MCF 10A (cell line): ENCODE results near the gene TAMM41. TPM values are rescaled to one million over a fixed set of nuclear protein-coding genes. Genes with fewer than 3 reads are reported as not detected.
"Not testable (repeated sequence)": the region's sequence is repeated elsewhere in the genome, so short reads cannot be mapped to it uniquely, and the experiment has no call there.

Experiments
- BruUV-seq: library from RNA; stranded (reverse); fragments of 400-500 nt; replicated peaks from 2 replicates; lab custom pipeline; 2021; lab: Mats Ljungman, UMichigan
- CTCF ChIA-PET: fragments of 300-600 bp; sonication (Branson Sonifier 250); formaldehyde crosslinking; extraction: SDS; loops from one replicate; lab custom pipeline; 2021; ENCODE audit warnings: antibody characterized with exemption, inconsistent platforms; lab: Yijun Ruan, JAX
- POLR2A ChIA-PET: fragments of 300-600, 350-650 bp; sonication (Branson Sonifier 250); formaldehyde crosslinking; extraction: SDS; loops from one replicate; lab custom pipeline; 2020; ENCODE audit warnings: antibody characterized with exemption, inconsistent platforms; lab: Yijun Ruan, JAX
- DNase-seq: peaks from one replicate; pipeline ENCODE4 v3.0.0-alpha.2; 2018; ENCODE audit not compliant: unreplicated experiment
- H3K27ac Mint-ChIP-seq: one replicate; pipeline ENCODE4 v1.8.0; 2022; ENCODE audit warnings: mild to moderate bottlenecking, low read depth, mixed read lengths; ENCODE audit not compliant: unreplicated experiment
- H3K27me3 Mint-ChIP-seq: one replicate; pipeline ENCODE4 v1.8.0; 2022; ENCODE audit warnings: mixed read lengths; ENCODE audit not compliant: insufficient read depth, unreplicated experiment
- H3K36me3 Mint-ChIP-seq: one replicate; pipeline ENCODE4 v1.8.0; 2022; ENCODE audit warnings: mild to moderate bottlenecking, moderate library complexity, mixed read lengths; ENCODE audit not compliant: insufficient read depth, unreplicated experiment
- H3K4me1 Mint-ChIP-seq: one replicate; pipeline ENCODE4 v1.8.0; 2022; ENCODE audit warnings: mixed read lengths; ENCODE audit not compliant: insufficient read depth, unreplicated experiment
- H3K4me3 Mint-ChIP-seq: one replicate; pipeline ENCODE4 v1.8.0; 2022; ENCODE audit warnings: mild to moderate bottlenecking, moderate library complexity, mixed read lengths; ENCODE audit not compliant: unreplicated experiment
- H3K9me3 Mint-ChIP-seq: one replicate; pipeline ENCODE4 v1.8.0; 2022; ENCODE audit warnings: mixed read lengths; ENCODE audit not compliant: unreplicated experiment
- intact Hi-C: fragments of 100-400 bp; cut with micrococcal nuclease; formaldehyde crosslinking; loops from 2 replicates; pipeline ENCODE4 v1.14.1; 2022
- total RNA-seq: library from RNA; stranded (reverse); gene quantifications from 2 replicates; pipeline ENCODE4 v1.2.3, GENCODE V29; 2022
- TF ChIP-seq, protein P1 (sequence below): fragments of 200-600 bp; IDR thresholded peaks from one replicate; pipeline ENCODE4 v1.8.0; 2022; ENCODE audit warnings: antibody characterized with exemption, mild to moderate bottlenecking; ENCODE audit not compliant: unreplicated experiment

TAMM41 gene
- total RNA-seq, 1 experiment from 2014 or later, result 26.2 TPM

GRCh38 chr3:11778248-11778647, 68.4 kb downstream of the TAMM41 start:
- no peak overlapping the region for H3K4me3 Mint-ChIP-seq
- H3K27me3 Mint-ChIP-seq, result no peaks in the 10 kb centered on the region
- CTCF ChIA-PET, result interaction anchor here (0.6 to 1.8 kb wide), 2 partner anchors 26 to 151 kb away, joined by 5 to 7 read pairs; no protein-coding TSS in a partner anchor
- H3K36me3 Mint-ChIP-seq, result peaks cover 7% of the 10 kb centered on the region
- no peaks in the 10 kb centered on the region for H3K4me1 Mint-ChIP-seq
- intact Hi-C loops, result no loop called here
- H3K27ac Mint-ChIP-seq, result no peak overlapping the region
- TF ChIP-seq, protein P1, sequence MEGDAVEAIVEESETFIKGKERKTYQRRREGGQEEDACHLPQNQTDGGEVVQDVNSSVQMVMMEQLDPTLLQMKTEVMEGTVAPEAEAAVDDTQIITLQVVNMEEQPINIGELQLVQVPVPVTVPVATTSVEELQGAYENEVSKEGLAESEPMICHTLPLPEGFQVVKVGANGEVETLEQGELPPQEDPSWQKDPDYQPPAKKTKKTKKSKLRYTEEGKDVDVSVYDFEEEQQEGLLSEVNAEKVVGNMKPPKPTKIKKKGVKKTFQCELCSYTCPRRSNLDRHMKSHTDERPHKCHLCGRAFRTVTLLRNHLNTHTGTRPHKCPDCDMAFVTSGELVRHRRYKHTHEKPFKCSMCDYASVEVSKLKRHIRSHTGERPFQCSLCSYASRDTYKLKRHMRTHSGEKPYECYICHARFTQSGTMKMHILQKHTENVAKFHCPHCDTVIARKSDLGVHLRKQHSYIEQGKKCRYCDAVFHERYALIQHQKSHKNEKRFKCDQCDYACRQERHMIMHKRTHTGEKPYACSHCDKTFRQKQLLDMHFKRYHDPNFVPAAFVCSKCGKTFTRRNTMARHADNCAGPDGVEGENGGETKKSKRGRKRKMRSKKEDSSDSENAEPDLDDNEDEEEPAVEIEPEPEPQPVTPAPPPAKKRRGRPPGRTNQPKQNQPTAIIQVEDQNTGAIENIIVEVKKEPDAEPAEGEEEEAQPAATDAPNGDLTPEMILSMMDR, result no peak
- POLR2A ChIA-PET, result no interaction called here
- no peaks in the 10 kb centered on the region for H3K9me3 Mint-ChIP-seq
- no peak for DNase-seq
- BruUV-seq, result no TSS peak

DNA sequence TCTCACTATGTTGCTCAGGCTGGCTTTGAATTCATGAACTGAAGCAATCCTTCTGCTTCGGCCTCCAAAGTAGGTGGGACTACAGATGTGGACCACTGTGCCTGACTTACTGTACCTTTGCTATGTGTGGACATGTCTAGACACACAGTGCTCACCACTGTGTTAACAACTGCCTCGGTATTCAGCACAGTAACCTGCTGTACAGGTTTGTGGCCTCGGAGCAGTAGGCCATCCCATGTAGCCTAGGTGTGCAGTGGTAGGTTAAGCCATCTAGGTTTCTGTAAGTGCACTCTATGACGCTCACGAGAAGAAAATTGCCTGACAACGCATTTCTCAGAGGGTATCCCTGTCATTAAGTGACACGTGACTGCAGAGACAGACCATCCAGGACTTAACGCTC, 70.3 kb downstream of the TAMM41 start:
- no TSS peak for BruUV-seq
- DNase-seq, result no peak
- intact Hi-C loops, result no loop called here
- no peak overlapping the region for H3K4me3 Mint-ChIP-seq
- ChIA-PET POLR2A (no interaction called here), CTCF (interaction anchor here (1.8 kb wide), 1 partner anchor 28 kb away, joined by 7 read pairs; no protein-coding TSS in a partner anchor)
- no peak overlapping the region for H3K27ac Mint-ChIP-seq
- no peaks in the 10 kb centered on the region for H3K9me3 Mint-ChIP-seq
- TF ChIP-seq, protein P1, result no peak
- no peaks in the 10 kb centered on the region for H3K27me3 Mint-ChIP-seq
- peaks cover 12% of the 10 kb centered on the region for H3K4me1 Mint-ChIP-seq
- H3K36me3 Mint-ChIP-seq, result peaks cover 7% of the 10 kb centered on the region

GRCh38 chr3:11775493-11775892, 71.2 kb downstream of the TAMM41 start:
- no peaks in the 10 kb centered on the region for H3K27me3 Mint-ChIP-seq
- no peak overlapping the region for H3K27ac Mint-ChIP-seq
- no TSS peak for BruUV-seq
- ChIA-PET POLR2A (no interaction called here), CTCF (interaction anchor here (0.6 to 1.0 kb wide), 2 partner anchors 38 to 332 kb away, joined by 3 to 5 read pairs; no protein-coding TSS in a partner anchor)
- peaks cover 20% of the 10 kb centered on the region for H3K4me1 Mint-ChIP-seq
- no peak for DNase-seq
- peaks cover 7% of the 10 kb centered on the region for H3K36me3 Mint-ChIP-seq
- TF ChIP-seq, protein P1, result no peak
- intact Hi-C loops, result no loop called here
- H3K9me3 Mint-ChIP-seq, result no peaks in the 10 kb centered on the region
- no peak overlapping the region for H3K4me3 Mint-ChIP-seq

DNA sequence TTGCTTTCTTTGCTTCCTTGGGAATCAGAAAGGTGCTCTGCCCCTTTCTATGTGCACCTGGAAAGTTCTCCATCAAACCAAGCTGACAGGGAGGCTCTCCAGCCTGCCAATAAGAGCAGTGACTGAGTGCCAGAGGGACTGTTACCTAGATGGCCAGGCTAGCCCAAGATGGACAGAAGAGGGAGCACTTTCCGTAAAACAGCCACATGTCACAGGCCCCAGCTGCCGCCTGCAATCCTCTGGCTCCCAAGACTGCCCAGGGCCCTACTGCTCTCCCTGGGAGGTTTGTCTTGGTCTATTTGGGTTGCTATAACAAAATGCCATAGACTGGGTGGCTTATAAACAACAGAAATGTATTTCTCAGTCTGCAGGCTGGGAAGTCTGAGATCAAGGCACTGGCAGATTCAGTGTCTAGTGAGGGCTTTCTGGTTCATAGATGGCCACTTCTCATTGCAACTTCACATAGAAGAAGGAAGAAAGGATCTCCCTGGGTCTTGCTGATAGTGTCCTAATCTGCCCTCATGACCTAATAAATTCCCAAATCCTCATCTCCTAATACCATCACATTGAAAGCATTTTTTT, 72.3 kb downstream of the TAMM41 start:
- ChIA-PET POLR2A (interaction anchor here (0.6 to 4.6 kb wide), 6 partner anchors 8 to 1103 kb away, joined by 3 to 72 read pairs (median 4); no protein-coding TSS in a partner anchor), CTCF (interaction anchor here (0.7 to 2.2 kb wide), 11 partner anchors 9 to 62 kb away, joined by 3 to 13 read pairs (median 5); no protein-coding TSS in a partner anchor)
- Mint-ChIP-seq H3K27ac (no peak overlapping the region), H3K4me3 (no peak overlapping the region), H3K27me3 (no peaks in the 10 kb centered on the region), H3K36me3 (peaks cover 7% of the 10 kb centered on the region), H3K4me1 (peaks cover 25% of the 10 kb centered on the region), H3K9me3 (no peaks in the 10 kb centered on the region)
- BruUV-seq, result no TSS peak
- TF ChIP-seq, protein P1, result no peak
- intact Hi-C loops, result loop anchor here (1.0 kb wide), 1 partner anchor 30 kb away; no protein-coding TSS in a partner anchor
- DNase-seq, result peak; percentile 74

DNA sequence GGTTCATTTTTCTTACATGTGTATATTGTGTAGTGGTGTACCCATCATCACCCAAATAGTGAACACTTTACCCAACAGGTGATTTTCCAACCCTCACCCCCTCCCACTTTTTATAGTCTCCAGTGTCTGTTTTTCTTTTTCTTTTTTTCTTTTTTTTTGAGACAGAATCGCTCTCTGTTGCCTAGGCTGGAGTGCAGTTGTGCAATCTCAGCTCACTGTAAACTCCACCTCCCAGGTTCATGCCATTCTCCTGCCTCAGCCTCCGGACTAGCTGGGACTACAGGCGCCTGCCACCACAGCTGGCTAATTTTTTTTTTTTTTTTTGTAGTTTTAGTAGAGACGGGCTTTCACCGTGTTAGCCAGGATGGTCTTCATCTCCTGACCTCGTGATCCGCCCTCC, 74.8 kb downstream of the TAMM41 start:
- BruUV-seq, H3K36me3 Mint-ChIP-seq, H3K27me3 Mint-ChIP-seq, H3K9me3 Mint-ChIP-seq: not testable (repeated sequence)
- CTCF ChIA-PET, result interaction anchor here (0.6 to 1.3 kb wide), 6 partner anchors 47 to 181 kb away, joined by 3 to 4 read pairs (median 3); no protein-coding TSS in a partner anchor
- H3K4me3 Mint-ChIP-seq, result peak overlapping the region; percentile 52
- POLR2A ChIA-PET, result interaction anchor here (0.9 to 4.6 kb wide), 10 partner anchors 17 to 127 kb away, joined by 3 to 72 read pairs (median 6); no protein-coding TSS in a partner anchor
- H3K27ac Mint-ChIP-seq, result peak overlapping the region; percentile 88
- intact Hi-C loops, result loop anchor here (2.0 kb wide), 1 partner anchor 53 kb away; no protein-coding TSS in a partner anchor
- peaks cover 30% of the 10 kb centered on the region for H3K4me1 Mint-ChIP-seq
- DNase-seq, result peak; percentile 54
